Smooth muscle cell (in vitro differentiated cells): ENCODE measurements around the gene ANXA3. TPM values are rescaled to one million over a fixed set of nuclear protein-coding genes. Genes with fewer than 3 reads are reported as not detected.

Source experiments
- DNase-seq: peaks from one replicate; lab custom pipeline; 2025; ENCODE audit not compliant: unreplicated experiment; lab: John Stamatoyannopoulos, UW
- H2AFZ ChIP-seq: fragments of 200-600 bp; sonication (generic); 2 replicates; pipeline ENCODE4 v1.6.0; 2016; ENCODE audit warnings: antibody characterized with exemption, low read depth, mild to moderate bottlenecking
- H3F3A ChIP-seq: fragments of 200-600 bp; sonication (generic); 2 replicates; pipeline ENCODE4 v1.6.0; 2017; ENCODE audit warnings: antibody characterized with exemption, low read depth
- H3K27ac ChIP-seq: fragments of 200-600 bp; sonication (generic); 2 replicates; pipeline ENCODE4 v1.5.1; 2016; ENCODE audit warnings: low read depth, mild to moderate bottlenecking
- H3K27me3 ChIP-seq: fragments of 200-600 bp; sonication (generic); 2 replicates; pipeline ENCODE4 v1.6.1; 2016; ENCODE audit warnings: low read depth, mild to moderate bottlenecking
- H3K36me3 ChIP-seq: fragments of 200-600 bp; sonication (generic); 2 replicates; pipeline ENCODE4 v1.5.1; 2016; ENCODE audit warnings: low read depth
- H3K4me1 ChIP-seq: fragments of 200-600 bp; sonication (generic); 2 replicates; pipeline ENCODE4 v1.5.1; 2016; ENCODE audit warnings: low read depth
- H3K4me2 ChIP-seq: fragments of 200-600 bp; sonication (generic); 2 replicates; pipeline ENCODE4 v1.6.0; 2016; ENCODE audit warnings: mild to moderate bottlenecking
- H3K4me3 ChIP-seq: fragments of 200-600 bp; sonication (generic); 2 replicates; pipeline ENCODE4 v1.5.1; 2016; ENCODE audit warnings: mild to moderate bottlenecking
- H3K79me2 ChIP-seq: fragments of 200-600 bp; sonication (generic); 2 replicates; pipeline ENCODE4 v1.6.0; 2016; ENCODE audit warnings: low read depth, mild to moderate bottlenecking
- H3K9ac ChIP-seq: fragments of 200-600 bp; sonication (generic); 2 replicates; pipeline ENCODE4 v1.6.0; 2016; ENCODE audit warnings: low read depth
- H3K9me3 ChIP-seq: fragments of 200-600 bp; sonication (generic); replicated peaks from 2 replicates; pipeline ENCODE4 v1.5.1; 2016; ENCODE audit warnings: low read depth
- H4K20me1 ChIP-seq: fragments of 200-600 bp; sonication (generic); 2 replicates; pipeline ENCODE4 v1.6.0; 2016; ENCODE audit warnings: low read depth
- WGBS: methylation state at CpG from one replicate; pipeline ENCODE4 v1.1.7; 2016; ENCODE audit warnings: low lambda C conversion rate; 5-methylcytosine and 5-hydroxymethylcytosine counted together
- polyA plus RNA-seq: library from polyadenylated mRNA; unstranded; fragments of >200 nt; fragmentation: Nextera tagmentation; extraction: Ambion mirVana; gene quantifications from 2 replicates; pipeline ENCODE4 v1.2.1, GENCODE V29; 2016
- total RNA-seq: library from RNA; depleted of rRNA; stranded (reverse); fragments of >200 nt; gene quantifications from 2 replicates; pipeline ENCODE4 v1.2.3, GENCODE V29; 2014
- TF ChIP-seq, protein P1 (sequence below): fragments of 200-600 bp; sonication (generic); IDR thresholded peaks from 2 replicates; pipeline ENCODE4 v1.5.1; 2017; ENCODE audit warnings: borderline replicate concordance, mild to moderate bottlenecking, antibody characterized with exemption; ENCODE audit not compliant: insufficient read depth, poor library complexity, severe bottlenecking

ANXA3 gene
- total and polyA plus RNA-seq, 2 experiments from 2014 or later, result 16.7 to 44.5 TPM

DNA sequence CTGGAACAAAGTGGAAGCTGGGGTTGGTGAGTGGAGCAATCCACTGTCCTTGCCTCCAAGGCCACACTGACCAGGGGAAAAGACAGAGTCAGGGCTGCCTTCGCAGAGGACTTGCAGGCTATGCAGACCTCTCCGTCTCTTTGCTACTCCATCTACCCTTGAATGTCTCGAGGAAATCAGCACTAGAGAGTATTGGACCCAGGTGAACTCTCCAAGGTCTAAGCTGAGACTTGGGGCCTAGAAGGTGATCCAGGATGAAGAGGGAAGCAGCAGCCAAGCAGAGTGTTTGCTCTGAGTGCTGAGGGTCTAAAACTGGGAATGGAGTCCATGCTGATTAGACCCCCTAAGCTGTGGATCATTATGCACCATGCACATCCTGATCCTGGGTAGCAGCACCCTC, 54.5 kb downstream of the ANXA3 start:
- 97% methylated on average over 3 of the region's 3 CpGs for WGBS
- Histone ChIP-seq H3K27ac (no peak overlapping the region), H3K4me2 (no peak overlapping the region), H3K36me3 (no peaks in the 10 kb centered on the region), H3K9me3 (no peaks in the 10 kb centered on the region), H3K9ac (no peak overlapping the region), H3K4me1 (no peaks in the 10 kb centered on the region), H3K79me2 (no peaks in the 10 kb centered on the region), H2AFZ (no peak overlapping the region), H4K20me1 (no peaks in the 10 kb centered on the region), H3F3A (no peaks in the 10 kb centered on the region), H3K27me3 (no peaks in the 10 kb centered on the region), H3K4me3 (no peak overlapping the region)
- TF ChIP-seq, protein P1, sequence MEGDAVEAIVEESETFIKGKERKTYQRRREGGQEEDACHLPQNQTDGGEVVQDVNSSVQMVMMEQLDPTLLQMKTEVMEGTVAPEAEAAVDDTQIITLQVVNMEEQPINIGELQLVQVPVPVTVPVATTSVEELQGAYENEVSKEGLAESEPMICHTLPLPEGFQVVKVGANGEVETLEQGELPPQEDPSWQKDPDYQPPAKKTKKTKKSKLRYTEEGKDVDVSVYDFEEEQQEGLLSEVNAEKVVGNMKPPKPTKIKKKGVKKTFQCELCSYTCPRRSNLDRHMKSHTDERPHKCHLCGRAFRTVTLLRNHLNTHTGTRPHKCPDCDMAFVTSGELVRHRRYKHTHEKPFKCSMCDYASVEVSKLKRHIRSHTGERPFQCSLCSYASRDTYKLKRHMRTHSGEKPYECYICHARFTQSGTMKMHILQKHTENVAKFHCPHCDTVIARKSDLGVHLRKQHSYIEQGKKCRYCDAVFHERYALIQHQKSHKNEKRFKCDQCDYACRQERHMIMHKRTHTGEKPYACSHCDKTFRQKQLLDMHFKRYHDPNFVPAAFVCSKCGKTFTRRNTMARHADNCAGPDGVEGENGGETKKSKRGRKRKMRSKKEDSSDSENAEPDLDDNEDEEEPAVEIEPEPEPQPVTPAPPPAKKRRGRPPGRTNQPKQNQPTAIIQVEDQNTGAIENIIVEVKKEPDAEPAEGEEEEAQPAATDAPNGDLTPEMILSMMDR, result no peak
- no peak for DNase-seq

GRCh38 chr4:78606530-78607095, 55.0 kb downstream of the ANXA3 start:
- DNase-seq, result no peak
- H2AFZ ChIP-seq, result no peak overlapping the region
- WGBS, result 100% methylated on average over 1 of the region's 1 CpG
- H3F3A ChIP-seq, result no peaks in the 10 kb centered on the region
- H3K4me3 ChIP-seq, result no peak overlapping the region
- no peak overlapping the region for H3K27ac ChIP-seq
- H3K79me2 ChIP-seq, result no peaks in the 10 kb centered on the region
- no peaks in the 10 kb centered on the region for H3K9me3 ChIP-seq
- no peaks in the 10 kb centered on the region for H3K27me3 ChIP-seq
- H3K4me2 ChIP-seq, result no peak overlapping the region
- no peak overlapping the region for H3K9ac ChIP-seq
- TF ChIP-seq, protein P1, result no peak
- H4K20me1 ChIP-seq, result no peaks in the 10 kb centered on the region
- no peaks in the 10 kb centered on the region for H3K4me1 ChIP-seq
- H3K36me3 ChIP-seq, result no peaks in the 10 kb centered on the region

DNA sequence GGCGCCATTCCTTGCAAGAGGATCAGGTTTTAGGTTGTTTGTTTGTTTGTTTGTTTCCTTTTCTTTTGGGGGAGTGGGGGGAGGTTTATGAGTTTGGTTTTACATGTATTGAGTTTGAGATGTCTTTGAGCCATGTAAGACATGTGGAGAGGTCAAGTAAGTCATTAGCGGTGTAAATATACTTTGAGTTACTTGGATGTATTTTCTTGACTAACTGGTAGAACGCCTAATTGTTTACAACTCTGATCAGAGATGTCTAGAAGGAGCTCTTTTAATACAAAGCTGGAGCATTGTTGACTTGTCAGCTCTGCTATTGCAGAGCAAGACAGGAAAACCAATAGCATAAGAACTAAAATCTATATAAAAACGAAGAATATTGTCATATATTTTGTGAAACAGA, 57.1 kb downstream of the ANXA3 start:
- no peaks in the 10 kb centered on the region for H3K9me3 ChIP-seq
- H3K9ac ChIP-seq, result no peak overlapping the region
- no peaks in the 10 kb centered on the region for H3K27me3 ChIP-seq
- WGBS, result 95% methylated on average over 4 of the region's 4 CpGs
- H2AFZ ChIP-seq, result no peak overlapping the region
- no peaks in the 10 kb centered on the region for H4K20me1 ChIP-seq
- no peaks in the 10 kb centered on the region for H3K36me3 ChIP-seq
- no peaks in the 10 kb centered on the region for H3K4me1 ChIP-seq
- DNase-seq, result no peak
- no peak overlapping the region for H3K4me2 ChIP-seq
- no peaks in the 10 kb centered on the region for H3K79me2 ChIP-seq
- no peak overlapping the region for H3K27ac ChIP-seq
- H3K4me3 ChIP-seq, result no peak overlapping the region
- H3F3A ChIP-seq, result no peaks in the 10 kb centered on the region
- TF ChIP-seq, protein P1, result no peak

GRCh38 chr4:78609580-78609979, 58.0 kb downstream of the ANXA3 start:
- Histone ChIP-seq H3K9ac (no peak overlapping the region), H3F3A (no peaks in the 10 kb centered on the region), H3K36me3 (no peaks in the 10 kb centered on the region), H2AFZ (no peak overlapping the region), H3K4me1 (no peaks in the 10 kb centered on the region), H3K27ac (no peak overlapping the region), H3K9me3 (no peaks in the 10 kb centered on the region), H3K79me2 (no peaks in the 10 kb centered on the region), H3K4me2 (no peak overlapping the region), H4K20me1 (no peaks in the 10 kb centered on the region), H3K4me3 (no peak overlapping the region), H3K27me3 (no peaks in the 10 kb centered on the region)
- no peak for DNase-seq
- 71% methylated on average over 4 of the region's 4 CpGs for WGBS
- TF ChIP-seq, protein P1, result no peak
